ENCODE results near the gene OLFM1.

Gene OLFM1

DNA sequence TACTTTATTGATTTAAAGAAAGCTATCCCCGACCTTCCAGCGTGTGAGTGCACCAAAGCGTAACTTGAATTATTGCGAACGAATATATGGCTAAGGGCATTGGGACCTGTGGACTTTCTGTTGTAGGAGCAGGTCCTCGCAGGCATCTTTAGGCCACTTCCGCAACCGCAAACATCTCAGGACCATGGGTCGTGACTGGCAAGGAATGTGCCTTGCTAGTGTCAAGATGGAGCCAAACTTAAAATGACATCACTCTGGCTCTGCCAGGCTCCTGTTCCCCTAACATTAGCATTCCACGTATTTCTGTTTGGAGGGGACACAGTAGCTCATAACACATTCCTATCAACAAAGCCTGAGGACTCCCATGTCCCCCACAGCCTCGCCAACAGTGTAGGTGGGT lies 44.1 kb upstream of the OLFM1 start:
- TF ChIP-seq, protein P1, sequence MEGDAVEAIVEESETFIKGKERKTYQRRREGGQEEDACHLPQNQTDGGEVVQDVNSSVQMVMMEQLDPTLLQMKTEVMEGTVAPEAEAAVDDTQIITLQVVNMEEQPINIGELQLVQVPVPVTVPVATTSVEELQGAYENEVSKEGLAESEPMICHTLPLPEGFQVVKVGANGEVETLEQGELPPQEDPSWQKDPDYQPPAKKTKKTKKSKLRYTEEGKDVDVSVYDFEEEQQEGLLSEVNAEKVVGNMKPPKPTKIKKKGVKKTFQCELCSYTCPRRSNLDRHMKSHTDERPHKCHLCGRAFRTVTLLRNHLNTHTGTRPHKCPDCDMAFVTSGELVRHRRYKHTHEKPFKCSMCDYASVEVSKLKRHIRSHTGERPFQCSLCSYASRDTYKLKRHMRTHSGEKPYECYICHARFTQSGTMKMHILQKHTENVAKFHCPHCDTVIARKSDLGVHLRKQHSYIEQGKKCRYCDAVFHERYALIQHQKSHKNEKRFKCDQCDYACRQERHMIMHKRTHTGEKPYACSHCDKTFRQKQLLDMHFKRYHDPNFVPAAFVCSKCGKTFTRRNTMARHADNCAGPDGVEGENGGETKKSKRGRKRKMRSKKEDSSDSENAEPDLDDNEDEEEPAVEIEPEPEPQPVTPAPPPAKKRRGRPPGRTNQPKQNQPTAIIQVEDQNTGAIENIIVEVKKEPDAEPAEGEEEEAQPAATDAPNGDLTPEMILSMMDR (IDR thresholded peaks at IDR 0.05; ENCODE audit: low read depth, low read length, missing control alignments) = no peak
- no peak overlapping the region for H3K4me3 ChIP-seq (replicated peaks; ENCODE audit: low read depth, low read length)
- no peak for DNase-seq (ENCODE audit: extremely low read depth, low read depth)

DNA sequence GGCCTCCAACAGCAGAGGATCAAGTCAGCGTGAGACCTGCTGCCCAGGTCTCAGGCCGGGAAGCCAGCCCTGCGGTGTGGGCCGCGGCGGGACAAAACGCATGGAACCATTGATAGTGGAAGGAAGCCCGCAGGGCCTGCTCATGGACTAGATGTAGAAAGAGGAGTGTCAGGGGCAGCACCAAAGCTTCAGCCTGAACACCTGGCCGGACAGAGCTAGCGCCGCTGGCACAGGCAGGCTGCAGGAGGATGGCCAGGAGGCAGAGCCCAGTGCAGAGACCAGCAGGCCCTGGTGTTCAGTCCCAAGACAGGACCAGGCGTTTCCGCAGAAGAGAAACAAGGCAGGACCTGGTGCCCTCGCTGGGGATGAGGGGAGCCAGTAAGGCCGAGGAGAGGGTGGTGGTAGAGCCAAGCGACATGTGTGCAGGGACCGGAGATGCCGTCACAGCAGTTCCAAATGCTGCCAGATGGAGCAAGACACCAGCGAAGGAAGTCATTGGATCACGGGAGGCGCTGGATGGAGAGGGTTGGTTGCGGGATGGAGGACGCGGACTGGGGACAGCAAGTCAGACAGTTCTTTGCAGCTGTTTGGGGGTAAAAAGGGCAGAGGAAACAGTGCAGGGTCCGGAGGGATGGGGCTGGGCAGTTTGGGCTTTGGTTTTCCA lies 42.1 kb upstream of the OLFM1 start:
- no peak overlapping the region for H3K4me3 ChIP-seq (replicated peaks; ENCODE audit: low read depth, low read length)
- no peak for DNase-seq (ENCODE audit: extremely low read depth, low read depth)
- TF ChIP-seq, protein P1 (IDR thresholded peaks at IDR 0.05; ENCODE audit: low read depth, low read length, missing control alignments) = no peak

DNA sequence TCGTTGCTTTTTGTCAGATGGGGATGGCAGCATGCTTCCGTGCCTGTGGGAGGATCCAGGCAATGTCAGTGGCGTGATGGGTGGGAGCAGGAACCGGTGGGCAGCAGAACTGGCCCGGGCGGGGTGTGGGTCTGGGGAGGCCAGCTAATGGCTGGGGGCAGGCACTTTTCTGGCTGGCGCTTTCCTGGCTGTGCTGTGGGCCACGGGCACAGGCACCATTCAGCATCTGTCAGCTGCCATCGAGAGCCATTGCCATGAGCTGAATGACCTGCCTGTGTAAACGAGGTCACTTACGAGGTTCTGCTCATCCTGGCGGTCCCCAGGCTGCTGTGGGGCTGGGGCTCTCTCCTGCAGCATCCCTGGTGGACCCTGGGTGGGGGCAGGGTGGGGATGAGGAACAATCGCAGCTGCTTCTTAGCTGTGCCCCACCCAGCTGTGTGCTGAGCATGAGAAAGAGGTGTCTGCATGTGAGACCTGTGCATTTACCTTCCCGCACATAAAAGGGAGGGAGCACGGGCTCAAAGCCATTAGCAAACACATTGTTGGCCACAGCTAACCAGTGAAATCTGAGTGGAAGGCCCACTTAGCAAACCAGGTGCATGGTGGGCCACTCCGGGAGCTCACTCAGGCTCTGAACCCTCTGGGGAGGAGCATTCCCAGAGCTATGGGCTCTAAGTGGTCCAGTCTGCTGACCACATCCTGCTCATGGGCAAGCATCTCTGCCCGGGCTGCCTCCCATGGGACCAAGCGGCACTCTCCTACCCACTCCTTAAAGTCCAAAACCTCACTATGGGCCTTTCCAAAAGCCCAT lies 41.3 kb upstream of the OLFM1 start:
- no peak overlapping the region for H3K4me3 ChIP-seq (replicated peaks; ENCODE audit: low read depth, low read length)
- DNase-seq (ENCODE audit: extremely low read depth, low read depth) = no peak
- TF ChIP-seq, protein P1 (IDR thresholded peaks at IDR 0.05; ENCODE audit: low read depth, low read length, missing control alignments) = no peak

DNA sequence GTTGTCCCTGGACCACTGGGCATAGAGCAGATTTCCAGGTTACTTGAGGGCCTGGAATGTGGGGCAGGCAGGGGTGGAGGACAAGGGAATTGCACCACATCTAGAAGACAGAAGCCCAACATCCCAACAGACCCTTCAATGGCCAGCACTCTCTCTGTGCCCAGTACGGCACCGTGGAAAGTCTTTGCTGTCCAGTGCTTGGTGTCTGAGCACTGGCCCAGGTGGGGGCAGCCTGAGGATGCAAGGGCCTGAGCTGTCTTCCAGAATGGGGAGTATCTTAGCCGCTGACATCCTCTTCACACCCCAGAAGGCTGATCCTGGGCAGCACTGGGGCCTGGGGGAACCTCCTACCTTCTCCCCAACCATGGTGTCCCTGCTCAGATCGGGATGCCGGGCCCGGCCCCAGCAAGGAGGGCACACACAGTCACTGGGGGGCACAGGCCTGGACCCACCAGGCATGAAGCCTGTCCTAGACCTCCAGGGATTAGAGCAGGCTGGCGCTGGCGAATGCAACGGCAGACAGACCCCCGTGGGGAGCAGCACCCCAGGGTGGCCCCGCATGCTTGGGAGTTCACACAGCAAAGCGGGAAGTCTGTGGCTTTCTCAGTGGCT lies 40.6 kb upstream of the OLFM1 start:
- TF ChIP-seq, protein P1 (IDR thresholded peaks at IDR 0.05; ENCODE audit: low read depth, low read length, missing control alignments) = no peak
- no peak overlapping the region for H3K4me3 ChIP-seq (replicated peaks; ENCODE audit: low read depth, low read length)
- no peak for DNase-seq (ENCODE audit: extremely low read depth, low read depth)

DNA sequence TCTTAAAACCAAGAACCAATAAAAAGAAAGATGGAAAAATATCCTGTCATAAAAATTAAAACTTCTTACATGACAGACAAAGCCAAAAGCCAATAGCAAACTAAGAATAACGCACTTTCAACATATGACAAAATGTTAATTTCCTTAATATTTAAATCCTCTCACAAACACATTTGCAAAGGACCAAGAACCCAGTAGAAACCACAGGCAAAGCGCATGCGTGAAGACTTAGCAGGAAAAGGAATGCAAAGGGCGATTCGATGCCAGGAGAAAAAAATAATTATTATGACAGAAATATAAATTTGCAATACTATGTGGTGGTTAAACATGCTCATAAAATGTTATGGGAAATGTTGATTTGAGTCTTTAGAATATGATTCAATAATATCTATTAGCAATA lies 39.9 kb upstream of the OLFM1 start:
- H3K4me3 ChIP-seq (replicated peaks; ENCODE audit: low read depth, low read length) = no peak overlapping the region
- DNase-seq (ENCODE audit: extremely low read depth, low read depth) = no peak
- TF ChIP-seq, protein P1 (IDR thresholded peaks at IDR 0.05; ENCODE audit: low read depth, low read length, missing control alignments) = no peak

DNA sequence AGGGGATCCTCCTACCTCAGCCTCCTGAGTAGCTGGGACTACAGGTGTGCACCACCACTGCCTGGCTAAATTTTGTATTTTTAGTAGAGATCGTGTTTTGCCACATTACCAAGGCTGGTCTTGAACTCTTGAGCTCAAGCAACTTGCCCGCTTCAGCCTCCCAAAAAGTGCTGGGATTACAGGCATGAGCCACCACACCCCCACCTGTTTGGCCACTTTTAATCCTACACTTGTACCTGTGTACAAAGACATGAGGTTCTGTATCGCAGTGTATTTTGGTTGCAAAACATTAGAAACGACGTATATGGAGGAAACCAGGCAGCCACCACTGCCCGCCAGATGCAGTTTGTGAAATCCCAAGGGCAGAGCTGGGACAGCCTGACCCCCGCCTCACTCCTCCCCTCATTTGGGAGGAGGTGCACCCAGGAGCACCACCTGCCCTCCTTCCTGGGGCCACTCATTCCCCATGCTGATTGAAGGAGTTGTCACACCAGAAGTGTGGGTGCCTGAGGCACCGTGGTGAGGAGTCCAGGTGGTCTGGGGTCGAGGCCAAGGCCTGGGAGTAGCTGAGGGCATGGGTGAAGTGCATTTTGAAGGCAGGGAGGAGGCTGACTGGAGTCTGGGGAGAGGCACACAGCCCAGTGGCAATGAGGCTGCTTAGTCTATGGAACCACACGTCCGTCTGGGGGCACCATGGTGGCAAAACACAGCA lies 39.3 kb upstream of the OLFM1 start:
- DNase-seq (ENCODE audit: extremely low read depth, low read depth) = no peak
- no peak overlapping the region for H3K4me3 ChIP-seq (replicated peaks; ENCODE audit: low read depth, low read length)
- TF ChIP-seq, protein P1 (IDR thresholded peaks at IDR 0.05; ENCODE audit: low read depth, low read length, missing control alignments) = no peak
